SU-DHL-6 (cell line): ENCODE results near the gene WARS2.

Experiments
- H2AFZ ChIP-seq: fragments of 200-600 bp; sonication (generic); 2 replicates; pipeline ENCODE4 v1.6.1; 2014; ENCODE audit warnings: low read depth, mild to moderate bottlenecking, moderate library complexity, mixed read lengths, antibody characterized with exemption, low read length; ENCODE audit not compliant: severe bottlenecking
- H3F3A ChIP-seq: fragments of 200-600 bp; shearing (Covaris generic); 2 replicates; pipeline ENCODE4 v1.6.0; 2016; ENCODE audit warnings: antibody characterized with exemption, mild to moderate bottlenecking; ENCODE audit not compliant: insufficient read depth
- H3K27ac ChIP-seq: fragments of 200-600 bp; sonication (generic); 2 replicates; pipeline ENCODE4 v1.5.1; 2016; ENCODE audit warnings: low read depth, mild to moderate bottlenecking, low read length, moderate library complexity, mixed read lengths
- H3K27me3 ChIP-seq: fragments of 200-600 bp; sonication (generic), shearing (Covaris generic); 2 replicates; pipeline ENCODE4 v1.6.0; 2014; ENCODE audit warnings: mild to moderate bottlenecking, low read length
- H3K36me3 ChIP-seq: fragments of 200-600 bp; sonication (generic); 2 replicates; pipeline ENCODE4 v1.6.1; 2014; ENCODE audit warnings: mild to moderate bottlenecking, low read length, mixed read lengths
- H3K4me2 ChIP-seq: fragments of 300-600, 200-600 bp; shearing (Covaris generic), sonication (generic); 2 replicates; pipeline ENCODE4 v1.6.0; 2014; ENCODE audit warnings: low read length, low read depth, mild to moderate bottlenecking; ENCODE audit not compliant: poor library complexity, severe bottlenecking
- H3K4me3 ChIP-seq: fragments of 200-600 bp; sonication (generic); 2 replicates; pipeline ENCODE4 v1.5.1; 2014; ENCODE audit warnings: antibody characterized with exemption, low read length, mild to moderate bottlenecking, mixed read lengths; ENCODE audit not compliant: insufficient read depth, poor library complexity, severe bottlenecking
- H3K79me2 ChIP-seq: fragments of 200-600 bp; sonication (generic); 2 replicates; pipeline ENCODE4 v1.6.1; 2014; ENCODE audit warnings: mild to moderate bottlenecking, low read length, moderate library complexity; ENCODE audit not compliant: insufficient read depth
- H3K9ac ChIP-seq: fragments of 200-600 bp; sonication (generic); 2 replicates; pipeline ENCODE4 v1.7.0; 2014; ENCODE audit warnings: mild to moderate bottlenecking, low read length
- H3K9me2 ChIP-seq: fragments of 200-600 bp; sonication (generic); replicated peaks from 2 replicates; pipeline ENCODE4 v1.6.1; 2014; ENCODE audit warnings: low read length; ENCODE audit not compliant: insufficient read depth
- H3K9me3 ChIP-seq: fragments of 200-600 bp; sonication (generic); 2 replicates; pipeline ENCODE4 v1.6.1; 2014; ENCODE audit warnings: low read length, mixed read lengths; ENCODE audit not compliant: insufficient read depth
- H4K20me1 ChIP-seq: fragments of 200-600 bp; sonication (generic); 2 replicates; pipeline ENCODE4 v1.6.1; 2014; ENCODE audit warnings: low read depth, mild to moderate bottlenecking, antibody characterized with exemption, low read length, moderate library complexity, mixed read lengths
- EZH2phosphoT487 ChIP-seq: fragments of 200-600 bp; sonication (generic), shearing (Covaris generic); conservative IDR thresholded peaks from 2 replicates; pipeline ENCODE4 v1.6.1; 2018; ENCODE audit warnings: mild to moderate bottlenecking, antibody characterized with exemption, low read length, moderate library complexity, mixed read lengths
- TF ChIP-seq, protein P1 (sequence below): fragments of 200-600 bp; sonication (generic); IDR thresholded peaks from one replicate; pipeline ENCODE4 v1.5.1; 2017; ENCODE audit warnings: antibody characterized with exemption, mild to moderate bottlenecking, low read length, moderate library complexity; ENCODE audit not compliant: insufficient read depth, poor library complexity, severe bottlenecking

The WARS2 gene

DNA sequence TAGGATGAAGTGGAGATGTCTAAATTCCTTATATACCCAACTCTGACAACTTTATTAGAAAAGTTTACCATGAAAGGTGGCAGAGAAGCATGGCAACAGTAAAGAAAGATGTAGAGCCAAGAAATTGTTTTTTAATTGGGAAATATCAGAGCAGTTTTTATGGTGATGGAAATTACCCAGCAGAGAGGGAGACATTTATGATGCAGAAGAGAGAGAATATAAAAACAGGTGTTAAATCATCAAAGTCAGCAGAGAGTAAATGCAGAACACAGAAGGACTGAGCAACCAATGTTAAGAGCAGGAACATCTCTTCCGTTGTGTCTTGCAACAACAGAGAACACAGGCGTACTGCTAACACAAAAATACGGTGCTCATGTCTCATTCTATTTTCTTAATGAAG, 28.2 kb downstream of the WARS2 start:
- Histone ChIP-seq H3K27me3 (no peaks in the 10 kb centered on the region), H3K27ac (no peak overlapping the region), H4K20me1 (no peaks in the 10 kb centered on the region), H3K79me2 (no peaks in the 10 kb centered on the region), H3K4me3 (no peak overlapping the region), H3K9ac (no peak overlapping the region), H3K9me2 (no peaks in the 10 kb centered on the region), H2AFZ (no peak overlapping the region), H3K9me3 (no peaks in the 10 kb centered on the region), H3K36me3 (no peaks in the 10 kb centered on the region), H3K4me2 (no peak overlapping the region), H3F3A (no peaks in the 10 kb centered on the region)
- TF ChIP-seq, protein P1, sequence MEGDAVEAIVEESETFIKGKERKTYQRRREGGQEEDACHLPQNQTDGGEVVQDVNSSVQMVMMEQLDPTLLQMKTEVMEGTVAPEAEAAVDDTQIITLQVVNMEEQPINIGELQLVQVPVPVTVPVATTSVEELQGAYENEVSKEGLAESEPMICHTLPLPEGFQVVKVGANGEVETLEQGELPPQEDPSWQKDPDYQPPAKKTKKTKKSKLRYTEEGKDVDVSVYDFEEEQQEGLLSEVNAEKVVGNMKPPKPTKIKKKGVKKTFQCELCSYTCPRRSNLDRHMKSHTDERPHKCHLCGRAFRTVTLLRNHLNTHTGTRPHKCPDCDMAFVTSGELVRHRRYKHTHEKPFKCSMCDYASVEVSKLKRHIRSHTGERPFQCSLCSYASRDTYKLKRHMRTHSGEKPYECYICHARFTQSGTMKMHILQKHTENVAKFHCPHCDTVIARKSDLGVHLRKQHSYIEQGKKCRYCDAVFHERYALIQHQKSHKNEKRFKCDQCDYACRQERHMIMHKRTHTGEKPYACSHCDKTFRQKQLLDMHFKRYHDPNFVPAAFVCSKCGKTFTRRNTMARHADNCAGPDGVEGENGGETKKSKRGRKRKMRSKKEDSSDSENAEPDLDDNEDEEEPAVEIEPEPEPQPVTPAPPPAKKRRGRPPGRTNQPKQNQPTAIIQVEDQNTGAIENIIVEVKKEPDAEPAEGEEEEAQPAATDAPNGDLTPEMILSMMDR = no peak
- TF ChIP-seq EZH2phosphoT487 = no peak

DNA sequence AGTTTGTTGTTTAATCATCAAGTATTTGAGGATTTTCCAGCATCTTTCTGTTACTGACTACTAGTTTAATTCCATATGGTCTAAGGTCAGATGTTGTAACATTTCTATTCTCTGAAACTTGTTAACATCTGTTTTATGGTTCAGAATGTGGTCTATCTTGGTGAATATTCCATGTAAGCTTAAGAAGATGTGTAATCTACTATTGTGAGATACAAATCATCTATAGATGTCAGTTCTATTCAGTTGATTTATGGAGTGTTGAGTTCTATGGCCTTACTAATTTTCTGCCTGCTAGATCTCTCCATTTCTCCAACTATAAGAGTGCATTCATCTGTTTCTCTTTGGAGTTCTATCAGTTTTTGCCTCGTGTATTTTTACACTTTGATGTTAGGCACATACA, 31.5 kb downstream of the WARS2 start:
- H3K4me3 ChIP-seq = no peak overlapping the region

DNA sequence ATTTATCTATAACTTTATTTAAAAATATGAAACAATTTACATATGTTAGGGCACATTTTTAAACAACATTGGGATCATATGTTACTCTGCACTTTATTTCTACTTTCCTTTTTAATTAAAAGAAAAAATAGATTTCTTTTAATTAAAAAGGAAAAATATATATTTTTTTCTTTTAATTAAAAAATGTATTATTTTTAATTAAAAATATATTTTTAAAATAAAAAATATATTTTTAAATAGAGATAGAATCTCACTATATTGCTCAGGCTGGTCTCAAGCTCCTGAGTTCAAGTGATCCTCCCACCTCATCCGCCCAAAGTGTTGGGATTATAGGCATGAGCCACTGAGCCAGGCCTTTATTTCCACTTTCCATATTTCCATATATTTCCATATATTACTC, 36.7 kb downstream of the WARS2 start:
- Histone ChIP-seq H3K79me2 (no peaks in the 10 kb centered on the region), H3K9ac (no peak overlapping the region), H2AFZ (no peak overlapping the region), H3F3A (no peaks in the 10 kb centered on the region), H3K27ac (no peak overlapping the region), H3K9me2 (no peaks in the 10 kb centered on the region), H3K36me3 (no peaks in the 10 kb centered on the region), H3K27me3 (no peaks in the 10 kb centered on the region), H4K20me1 (no peaks in the 10 kb centered on the region), H3K4me2 (no peak overlapping the region), H3K9me3 (no peaks in the 10 kb centered on the region), H3K4me3 (no peak overlapping the region)
- no peak for TF ChIP-seq EZH2phosphoT487
- TF ChIP-seq, protein P1 = no peak

More for the DNA sequence above, 31.5 kb downstream of the WARS2 start:
- H3K9me2 ChIP-seq = no peaks in the 10 kb centered on the region
- H4K20me1 ChIP-seq = no peaks in the 10 kb centered on the region
- no peak overlapping the region for H3K27ac ChIP-seq
- H3K9ac ChIP-seq = no peak overlapping the region
- no peaks in the 10 kb centered on the region for H3K27me3 ChIP-seq
- H2AFZ ChIP-seq = no peak overlapping the region
- H3F3A ChIP-seq = no peaks in the 10 kb centered on the region
- H3K9me3 ChIP-seq = no peaks in the 10 kb centered on the region
- H3K4me2 ChIP-seq = no peak overlapping the region
- no peak for TF ChIP-seq EZH2phosphoT487
- TF ChIP-seq, protein P1 = no peak
- H3K79me2 ChIP-seq = no peaks in the 10 kb centered on the region
- H3K36me3 ChIP-seq = no peaks in the 10 kb centered on the region
